Heart right ventricle (tissue), 16 donors: Measurements from ENCODE around the gene CYP19A1. TPM values are rescaled to one million over a fixed set of nuclear protein-coding genes. Genes with fewer than 3 reads are reported as not detected.

Experiments
- ATAC-seq, 8 donors: fragments of 200-7000 bp; cut with Tn5 transposase; one replicate each; pipeline ENCODE4 v1.9.1; 2020; ENCODE audit warnings: mild to moderate bottlenecking in 8 of 8, moderate library complexity in 8 of 8, moderate number of reproducible peaks in 1 of 8
- DNase-seq, 2 donors: peaks; one replicate each; pipeline ENCODE4 v3.0.0-alpha.2; 2020
- H3K27ac ChIP-seq, 10 donors: fragments of 200-600 bp; sonication (generic) in 2 of 10; one replicate each; pipeline versions ENCODE4 v1.5.0 to v1.8.0; 2020 to 2022; ENCODE audit warnings: mild to moderate bottlenecking in 3 of 10
- H3K27me3 ChIP-seq, 7 donors: fragments of 200-600 bp; one replicate each; pipeline ENCODE4 v1.8.0; 2021 to 2022; ENCODE audit warnings: mild to moderate bottlenecking in 2 of 7
- H3K36me3 ChIP-seq, 9 donors: fragments of 200-600 bp; sonication (generic) in 1 of 9; one replicate each; pipeline versions ENCODE4 v1.5.0 to v1.8.0; 2020 to 2022; ENCODE audit warnings: mild to moderate bottlenecking in 2 of 9
- H3K4me1 ChIP-seq, 9 donors: fragments of 200-600 bp; sonication (generic) in 1 of 9; one replicate each; pipeline versions ENCODE4 v1.5.0 to v1.8.0; 2020 to 2022; ENCODE audit warnings: mild to moderate bottlenecking in 4 of 9
- H3K4me3 ChIP-seq, 10 donors: fragments of 200-600 bp; sonication (generic) in 2 of 10; one replicate each; pipeline versions ENCODE4 v1.5.0 to v1.8.0; 2020 to 2022; ENCODE audit warnings: mild to moderate bottlenecking in 7 of 10, moderate library complexity in 2 of 10
- H3K9me3 ChIP-seq, 11 donors: fragments of 200-600 bp in 10 of 11; sonication (generic) in 2 of 11; one replicate each; pipeline versions ENCODE4 v1.5.0 to v1.8.0; 2013 to 2022; ENCODE audit warnings: mild to moderate bottlenecking in 2 of 11, control low read depth in 1 of 11, moderate library complexity in 1 of 11
- CTCF ChIP-seq, 9 donors: fragments of 200-600 bp; sonication (generic) in 2 of 9; IDR thresholded peaks; one replicate each; pipeline versions ENCODE4 v1.5.0 to v1.8.0; 2021 to 2022; ENCODE audit warnings: antibody characterized with exemption in 9 of 9, mild to moderate bottlenecking in 5 of 9, moderate library complexity in 1 of 9
- WGBS, 2 donors: extraction: QIAGEN DNeasy Blood & Tissue Kit; methylation state at CpG; one replicate each; pipeline ENCODE4 v1.1.7; 2013; ENCODE audit warnings: inconsistent platforms in 1 of 2; 5-methylcytosine and 5-hydroxymethylcytosine counted together
- intact Hi-C, 10 donors: fragments of 100-400 bp; cut with DNase I; formaldehyde crosslinking; loops; one replicate each; pipeline versions ENCODE4 v1.11.1 to v1.14.2; 2022
- polyA plus RNA-seq, 2 donors: library from polyadenylated mRNA; stranded (reverse); fragments of 200-250 nt; gene quantifications; one replicate each; pipeline ENCODE4 v1.2.3, GENCODE V29; 2013
- total RNA-seq, 10 donors: library from RNA; stranded (reverse); fragmentation: NEBNext Ultra II Directional in 3 of 10; extraction: Animal tissue kit (Norgen Biotek cat#: 25700) in 3 of 10; gene quantifications; one replicate each; pipeline versions ENCODE4 v1.2.1 to v1.2.4, GENCODE V29; 2021 to 2023
- donor health status: Arrhythmogenic right ventricular cardiomyopathy.
- donor health status: ischemic (EF 13 %, LVEDD 7.1; RV severe dilation, severe dysfunction).
- donor health status: healthy with polysubstance abuse.
- donor health status: DM: no; HTN: yes; CAD: no.
- donor health status: DM: no; HTN: no; CAD: no.
- donor health status: ischemic (EF 25% LVEDD 6.9; RV normal size, moderate dysfunction).
- donor health status: ischemic (EF 25% LVEDD 5.7; RV mildly dilated, moderate dysfunction).
- donor health status: healthy.
- donor health status: DM: yes; HTN: yes; CAD: no.
- donor health status: Ischemic cardiomyopathy.
- donor health status: ischemic (EF 35%, LVEDD 5.7; RV mildly dilated, moderate dysfunction).
- donor health status: nonischemic (EF 11% LVEDD 7.7; RV severe dilation, severe dysfunction).
- donor health status: DM: yes; HTN: yes; CAD: no.
- donor health status: PGD.
- donor health status: ischemic (EF 29% LVEDD 5.4; RV normal size, mild dysfunction).
- donor health status: nonischemic (EF 23%, LVEDD 6.1; RV moderate dilation, normal function).

The CYP19A1 gene
- total and polyA plus RNA-seq, 12 donors = 0.26 to 1.9 (median 0.68) TPM; not detected in 3

- ATAC-seq (no peak), DNase-seq (no peak)
- Histone ChIP-seq H3K27me3 (peaks cover 0 to 3% (median 0%) of the 10 kb centered on the region in 7 donors), H3K4me1 (no peaks in the 10 kb centered on the region), H3K4me3 (no peak overlapping the region), H3K9me3 (peaks cover 0 to 8% (median 0%) of the 10 kb centered on the region in 11 donors), H3K27ac (no peak overlapping the region), H3K36me3 (no peaks in the 10 kb centered on the region)
- intact Hi-C loops = no loop called here
- 64 to 68% methylated on average over 4 of the region's 4 CpGs for WGBS, 2 donors
- TF ChIP-seq CTCF (IDR thresholded peaks at IDR 0.05) = no peak
Observed at GRCh38 chr15:51260202-51260601, 78.2 kb downstream of the CYP19A1 start.

GRCh38 chr15:51255533-51255932 is 82.9 kb downstream of the CYP19A1 start:
- Histone ChIP-seq H3K36me3 (no peaks in the 10 kb centered on the region), H3K4me3 (no peak overlapping the region), H3K4me1 (peaks cover 0 to 7% (median 0%) of the 10 kb centered on the region in 9 donors), H3K27ac (no peak overlapping the region), H3K9me3 (no peaks in the 10 kb centered on the region), H3K27me3 (peaks cover 0 to 3% (median 0%) of the 10 kb centered on the region in 7 donors)
- 80 to 87% methylated on average over 2 of the region's 2 CpGs for WGBS, 2 donors
- intact Hi-C loops = no loop called here
- ATAC-seq (no peak), DNase-seq (no peak)
- TF ChIP-seq CTCF (IDR thresholded peaks at IDR 0.05) = no peak

- peaks cover 0 to 7% (median 0%) of the 10 kb centered on the region in 9 donors for H3K4me1 ChIP-seq
- peaks cover 0 to 3% (median 0%) of the 10 kb centered on the region in 7 donors for H3K27me3 ChIP-seq
- intact Hi-C loops = no loop called here
- no peaks in the 10 kb centered on the region for H3K9me3 ChIP-seq
- no peak for TF ChIP-seq CTCF (IDR thresholded peaks at IDR 0.05)
- no peak overlapping the region for H3K27ac ChIP-seq
- WGBS, 2 donors = 61 to 73% methylated on average over 2 of the region's 2 CpGs
- no peak overlapping the region for H3K4me3 ChIP-seq
- DNase-seq (no peak), ATAC-seq (no peak)
- H3K36me3 ChIP-seq = no peaks in the 10 kb centered on the region
Observed at GRCh38 chr15:51253366-51253765, 85.0 kb downstream of the CYP19A1 start.

DNA sequence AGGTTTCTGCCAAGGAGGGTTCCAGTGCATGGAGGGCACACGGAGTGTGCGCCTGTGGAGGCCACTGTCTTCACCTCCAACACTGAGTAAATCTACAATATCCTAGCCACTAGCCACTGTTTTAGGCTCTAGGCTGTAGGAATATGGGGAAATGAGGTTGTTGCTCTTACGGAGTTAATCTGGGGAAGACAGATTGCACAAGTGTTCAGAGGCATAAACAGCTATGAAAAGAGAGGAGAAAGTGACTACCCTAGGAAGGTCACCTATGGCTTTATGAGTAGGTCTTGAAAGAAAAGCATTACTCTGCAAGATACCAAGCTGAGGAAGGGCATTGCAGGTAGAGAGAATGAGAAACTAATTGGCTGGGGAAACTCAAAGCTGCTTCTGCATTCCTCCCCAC is 85.7 kb downstream of the CYP19A1 start:
- Histone ChIP-seq H3K27ac (no peak overlapping the region), H3K27me3 (peaks cover 0 to 3% (median 0%) of the 10 kb centered on the region in 7 donors), H3K9me3 (no peaks in the 10 kb centered on the region), H3K4me1 (peaks cover 0 to 7% (median 0%) of the 10 kb centered on the region in 9 donors), H3K36me3 (no peaks in the 10 kb centered on the region), H3K4me3 (no peak overlapping the region)
- WGBS, 2 donors = 90 to 95% methylated on average over 3 of the region's 3 CpGs
- no peak for DNase-seq
- no peak for TF ChIP-seq CTCF (IDR thresholded peaks at IDR 0.05)
- intact Hi-C loops = no loop called here
- ATAC-seq = no peak
